Measurements from ENCODE around the gene SH2D3A.
A peak's percentile ranks its signal among the peaks of the same experiment; 100 is the strongest.
"Not testable (repeated sequence)": the region's sequence is repeated elsewhere in the genome, so short reads cannot be mapped to it uniquely, and the experiment has no call there.

The SH2D3A gene

DNA sequence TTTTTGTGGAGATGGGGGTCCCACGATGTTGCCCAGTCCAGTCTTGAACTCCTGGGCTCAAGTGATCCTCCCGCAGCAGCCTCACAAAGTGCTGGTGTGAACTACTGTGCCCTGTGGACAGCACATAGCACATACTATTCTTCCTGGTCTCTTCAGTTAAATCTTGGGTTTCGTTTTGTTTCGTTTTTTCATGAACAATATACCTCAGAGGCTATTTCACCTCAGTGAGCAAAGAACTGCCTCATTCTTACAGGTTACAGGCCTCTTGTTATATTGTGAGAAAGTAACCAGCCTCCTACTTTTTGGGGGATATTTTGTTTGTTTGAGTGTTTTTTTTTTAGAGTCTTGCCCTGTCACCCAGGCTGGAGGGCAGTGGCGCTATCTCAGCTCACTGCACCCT lies 45.5 kb downstream of the SH2D3A start:
- DNase-seq (ENCODE audit: low spot score), result no peak

GRCh38 chr19:6721138-6721474 lies 46.1 kb downstream of the SH2D3A start:
- no peak for DNase-seq (ENCODE audit: low spot score)

GRCh38 chr19:6720369-6721137 lies 46.7 kb downstream of the SH2D3A start, which contains the start of gene C3:
TSS of gene C3 (minus strand) at chr19:6720650. CDS start at chr19:6720589, 61 bp downstream.
- DNase-seq (ENCODE audit: low spot score), result peak; percentile 51

- no peak for DNase-seq (ENCODE audit: low spot score)
Measured at GRCh38 chr19:6719992-6720368, 47.3 kb downstream of the SH2D3A start.

DNA sequence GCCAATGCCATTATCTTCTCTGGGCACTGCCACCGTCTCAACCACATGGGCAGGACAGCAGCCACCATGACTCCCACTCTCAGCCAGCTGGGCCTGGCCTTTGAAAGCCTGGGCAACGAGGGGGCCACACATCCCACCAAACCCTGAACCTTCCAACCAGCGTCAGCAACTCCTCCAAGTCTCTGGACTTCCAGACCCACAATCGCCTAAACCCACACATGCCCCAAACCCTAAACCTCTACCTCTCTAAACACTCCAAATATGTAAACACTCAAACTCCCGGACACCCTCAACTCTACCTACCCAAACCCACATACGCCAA lies 47.7 kb downstream of the SH2D3A start:
- DNase-seq (ENCODE audit: low spot score), result no peak

- peak; percentile 73 for DNase-seq (ENCODE audit: low spot score)
Measured at GRCh38 chr19:6718741-6719539, 48.3 kb downstream of the SH2D3A start.

- no peak for DNase-seq (ENCODE audit: low spot score)
Measured at GRCh38 chr19:6718111-6718740, 49.0 kb downstream of the SH2D3A start.

DNA sequence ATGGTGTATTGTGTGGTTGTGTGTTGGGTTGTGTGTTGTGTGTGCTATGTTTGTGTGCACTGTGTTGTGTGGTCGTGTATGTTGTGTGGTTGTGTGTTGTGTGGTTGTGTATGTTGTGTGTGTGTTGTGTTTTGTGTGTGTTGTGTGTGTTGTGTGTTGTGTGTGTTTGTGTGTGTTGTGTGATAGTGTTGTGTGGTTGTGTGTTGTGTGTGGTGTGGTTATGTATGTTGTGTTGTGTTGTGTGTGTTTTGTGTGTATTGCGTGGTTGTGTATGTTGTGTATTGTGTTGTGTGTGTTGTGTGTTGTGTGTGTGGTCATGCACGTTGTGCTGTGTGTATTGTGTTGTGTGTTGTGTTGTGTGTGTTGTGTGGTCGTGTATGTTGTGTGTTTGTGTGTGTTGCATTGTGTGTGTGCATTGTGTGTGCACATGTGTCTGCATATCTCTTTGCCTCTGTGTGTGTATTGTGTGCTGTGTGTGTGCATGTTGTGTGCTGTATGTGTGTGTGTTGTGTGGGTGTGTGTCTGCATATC lies 49.7 kb downstream of the SH2D3A start:
- DNase-seq (ENCODE audit: low spot score), result no peak

DNA sequence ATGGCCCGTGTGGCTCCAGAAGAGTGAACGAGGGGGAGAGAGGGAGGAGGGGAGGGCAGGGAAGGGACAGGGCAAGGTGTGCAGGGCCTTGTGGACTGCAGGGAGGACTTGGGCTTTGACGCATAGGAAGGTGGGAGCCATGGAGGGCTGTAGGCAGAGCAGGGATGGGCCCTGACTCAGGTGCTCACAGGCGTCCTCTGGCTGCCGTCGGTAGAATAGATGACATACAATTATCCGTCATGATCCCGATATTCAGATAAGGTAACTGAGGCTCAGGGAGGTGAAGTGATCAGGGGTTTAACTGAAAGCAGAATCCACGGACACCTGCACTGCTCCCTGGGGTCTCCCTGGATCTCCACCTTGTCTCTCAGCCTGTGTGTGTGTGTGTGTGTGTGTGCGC lies 50.2 kb downstream of the SH2D3A start:
- DNase-seq (ENCODE audit: low spot score), result no peak

- DNase-seq (ENCODE audit: low spot score), result no peak
Measured at GRCh38 chr19:6716610-6716970, 50.6 kb downstream of the SH2D3A start.

GRCh38 chr19:6714749-6715555 lies 52.3 kb downstream of the SH2D3A start:
- no peak for DNase-seq (ENCODE audit: low spot score)

DNA sequence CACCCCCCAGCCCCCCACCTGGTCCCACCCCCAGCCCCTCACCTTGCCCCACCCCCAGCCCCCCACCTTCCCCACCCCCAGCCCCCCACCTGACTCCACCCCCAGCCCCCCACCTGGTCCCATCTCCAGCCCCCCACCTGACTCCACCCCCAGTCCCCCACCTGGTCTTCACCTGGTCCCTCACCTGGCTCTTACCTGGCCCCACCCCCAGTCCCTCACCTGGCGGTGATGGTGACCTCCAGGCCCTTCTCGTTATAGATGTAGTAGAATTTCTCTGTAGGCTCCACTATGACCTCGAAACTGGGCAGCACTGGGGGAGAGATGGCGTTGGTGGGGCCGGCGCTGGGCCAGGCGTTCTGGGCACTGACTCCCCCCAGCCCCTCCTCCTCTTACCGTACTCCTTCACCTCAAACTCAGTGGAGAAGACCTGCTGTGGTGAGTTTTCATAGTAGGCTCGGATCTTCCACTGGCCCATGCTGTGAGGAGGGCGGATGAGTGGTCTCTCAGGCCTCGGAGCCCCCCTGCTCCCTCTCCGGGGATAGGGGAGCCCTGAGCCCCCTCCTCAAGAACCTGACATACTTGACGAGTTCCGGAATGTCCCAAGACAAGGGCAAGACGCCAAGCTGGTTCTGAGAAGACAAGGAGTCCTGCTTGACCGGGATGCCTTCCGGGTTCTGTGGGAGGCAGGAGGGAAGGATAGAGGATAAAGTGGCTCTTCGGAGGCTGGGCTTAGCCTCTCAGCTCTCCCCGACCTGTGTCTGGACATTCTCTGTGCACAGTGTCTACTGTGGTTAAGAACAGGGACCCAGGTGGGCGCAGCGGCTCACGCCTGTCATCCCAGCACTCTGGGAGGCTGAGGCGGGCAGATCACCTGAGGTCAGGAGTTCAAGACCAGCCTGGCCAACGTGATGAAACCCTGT lies 53.2 kb downstream of the SH2D3A start:
- DNase-seq (ENCODE audit: low spot score), result no peak

GRCh38 chr19:6712692-6713670 lies 54.3 kb downstream of the SH2D3A start:
- no peak for DNase-seq (ENCODE audit: low spot score)

- no peak for DNase-seq (ENCODE audit: low spot score)
Measured at GRCh38 chr19:6712231-6712630, 55.0 kb downstream of the SH2D3A start.

DNA sequence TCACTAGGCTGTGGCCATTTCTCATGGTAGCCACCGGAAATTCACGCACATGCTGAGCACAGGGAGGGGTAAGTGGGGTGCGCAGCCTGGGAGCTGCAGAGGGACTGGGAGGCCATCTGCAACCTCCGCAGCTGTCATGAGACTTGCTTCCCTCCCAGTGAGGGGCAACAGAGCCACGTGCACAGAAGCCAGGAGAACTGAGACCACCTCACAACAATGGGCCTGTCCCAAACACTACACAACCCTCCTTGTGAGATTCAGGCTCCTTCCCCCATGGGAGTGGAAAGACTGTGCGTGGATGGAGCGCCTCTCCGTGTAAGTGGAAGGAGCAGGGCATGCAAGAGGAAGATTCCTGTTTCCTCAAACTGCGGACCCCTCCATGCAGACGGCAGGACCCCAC lies 55.6 kb downstream of the SH2D3A start:
- no peak for DNase-seq (ENCODE audit: low spot score)

GRCh38 chr19:6711078-6711361 lies 56.2 kb downstream of the SH2D3A start:
- DNase-seq (ENCODE audit: low spot score), result no peak

DNA sequence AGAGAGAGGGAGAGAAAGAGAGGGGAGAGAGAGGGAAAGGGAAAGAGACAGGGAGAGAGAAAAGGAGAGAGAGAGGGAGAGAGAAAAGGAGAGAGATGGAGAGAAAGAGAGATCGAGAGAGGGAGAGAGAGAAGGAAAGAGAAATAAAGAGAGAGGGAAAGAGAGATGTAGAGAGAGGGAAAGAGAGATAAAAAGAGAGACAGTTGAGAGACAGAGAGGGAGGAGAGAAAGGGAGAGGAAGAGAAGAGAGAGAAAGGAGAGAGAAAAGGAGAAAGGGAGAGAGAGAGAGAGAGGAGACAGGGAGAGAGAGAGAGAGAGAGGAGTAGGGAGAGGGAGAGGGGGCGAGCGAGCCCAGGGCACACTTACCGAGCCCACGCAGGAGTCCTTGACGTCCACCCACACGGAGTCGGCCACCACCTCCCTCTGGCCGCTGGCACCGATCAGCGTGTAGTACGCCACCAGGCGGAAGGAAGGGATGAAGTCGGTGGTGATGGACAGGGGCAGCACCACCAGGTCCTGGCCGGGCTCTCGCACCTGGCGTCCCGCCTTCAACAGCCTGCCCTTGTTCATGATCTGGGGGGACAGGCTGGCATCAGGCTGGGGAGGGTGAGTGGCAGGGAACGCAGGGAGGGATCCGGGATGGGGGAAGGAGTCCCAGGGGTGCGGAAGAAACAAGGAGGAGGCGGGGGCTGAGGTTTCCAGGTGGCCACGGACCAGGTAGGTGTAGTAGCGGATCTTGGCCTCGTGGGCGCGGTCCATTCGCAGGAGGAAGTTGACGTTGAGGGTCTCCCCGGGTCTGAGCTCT lies 56.8 kb downstream of the SH2D3A start:
- no peak for DNase-seq (ENCODE audit: low spot score)

DNA sequence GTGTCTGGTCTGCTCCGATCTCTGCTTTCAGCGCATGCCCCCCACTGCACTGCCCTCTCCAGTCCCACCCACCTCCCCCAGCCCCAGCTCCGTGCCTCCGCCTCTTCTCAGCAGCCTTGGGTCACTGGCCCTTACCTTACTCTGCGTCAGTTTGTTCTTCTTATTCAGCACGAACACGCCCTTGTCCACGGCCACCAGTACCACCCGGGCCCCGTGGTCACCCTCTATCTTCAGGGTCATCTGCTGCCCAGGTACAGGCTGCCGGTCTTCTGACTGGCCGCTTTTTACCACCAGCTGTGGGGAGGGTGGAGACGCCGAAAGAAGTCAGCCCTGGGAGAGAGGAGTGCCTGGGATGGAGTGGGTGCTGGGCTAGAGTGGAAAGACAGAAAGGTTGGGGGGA lies 57.7 kb downstream of the SH2D3A start:
- no peak for DNase-seq (ENCODE audit: low spot score)

DNA sequence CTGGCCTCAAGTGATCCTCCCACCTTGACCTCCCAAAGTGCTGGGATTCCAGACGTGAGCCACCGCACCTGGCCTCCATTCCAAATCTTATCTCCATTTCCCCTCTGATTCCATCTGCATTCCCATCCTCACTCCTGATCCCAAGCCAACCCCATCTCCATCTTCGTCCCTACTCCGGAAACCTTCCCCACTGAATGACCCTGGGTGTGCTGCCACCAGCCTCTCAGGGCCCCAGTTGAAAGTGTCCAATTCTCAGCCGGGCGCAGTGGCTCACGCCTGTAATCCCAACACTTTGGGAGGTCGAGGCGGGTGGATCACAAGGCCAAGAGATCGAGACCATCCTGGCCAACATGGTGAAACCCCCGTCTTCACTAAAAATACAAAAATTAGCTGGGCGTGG lies 58.3 kb downstream of the SH2D3A start:
- DNase-seq (ENCODE audit: low spot score), result not testable (repeated sequence)

Data from Ammon's horn (tissue), 1 donor.